ENCODE data around the gene COL9A1. TPM values are rescaled to one million over a fixed set of nuclear protein-coding genes. Genes with fewer than 3 reads are reported as not detected.

Gene COL9A1
- total and polyA plus RNA-seq, 2 of the 8 experiments (the other 6 are each of a cell fraction or from before 2014, with no cell fraction given), result 7.9 to 18.1 TPM

DNA sequence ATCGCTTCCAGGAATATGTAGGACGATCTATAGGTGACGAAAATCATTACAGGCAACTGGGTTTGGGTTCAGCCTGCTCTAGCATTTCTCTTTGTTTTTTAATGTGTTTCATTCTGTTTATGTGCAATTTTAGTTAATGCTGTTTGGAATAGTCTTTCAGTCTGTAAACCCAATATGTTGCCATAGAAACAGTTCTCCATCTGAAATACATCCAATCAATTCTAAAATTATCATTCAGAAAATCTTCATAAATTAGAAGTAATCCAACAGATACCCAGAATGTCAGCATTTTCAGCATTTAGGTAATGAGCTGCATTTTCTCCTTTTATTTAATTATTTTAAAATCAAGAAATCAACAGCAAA is 34.8 kb upstream of the COL9A1 start:
- H2BK120ac ChIP-seq (replicated peaks; ENCODE audit: low read depth, low read length), result no peak overlapping the region
- H2BK20ac ChIP-seq (ENCODE audit: low read length), result no peak overlapping the region
- TF ChIP-seq RXRA (IDR thresholded peaks at IDR 0.05; ENCODE audit: insufficient read depth, low read depth, low read length) (no peak), SAP30 (IDR thresholded peaks at IDR 0.05; ENCODE audit: insufficient read depth, insufficient replicate concordance, low read length) (no peak), TEAD4 (IDR thresholded peaks at IDR 0.05; ENCODE audit: low read depth, low read length) (no peak), RFX5 (IDR thresholded peaks at IDR 0.05; ENCODE audit: borderline replicate concordance, low read depth, low read length) (no peak), KDM1A (IDR thresholded peaks at IDR 0.05; ENCODE audit: borderline replicate concordance, low read length) (no peak), SUZ12 (IDR thresholded peaks at IDR 0.05; ENCODE audit: low read length) (no peak), TCF12 (IDR thresholded peaks at IDR 0.05; ENCODE audit: low read depth, low read length) (no peak), ASH2L (IDR thresholded peaks at IDR 0.05; ENCODE audit: low read length) (no peak), JUN (IDR thresholded peaks at IDR 0.05; ENCODE audit: low read depth, low read length) (no peak), SIN3A (conservative IDR thresholded peaks at IDR 0.05 in 1 of 2, IDR thresholded peaks at IDR 0.05 in 1 of 2; ENCODE audit: low read depth in 1 of 2, low read length in 2 of 2) (no peak)
- no peak overlapping the region for H2AK5ac ChIP-seq (ENCODE audit: low read depth, low read length)
- H3K4me2 ChIP-seq (ENCODE audit: insufficient read depth in 1 of 2, low read depth in 2 of 2, low read length in 2 of 2), result no peak overlapping the region
- H3K4me1 ChIP-seq (replicated peaks in 1 of 4; ENCODE audit: control insufficient read depth in 3 of 4, insufficient read depth in 4 of 4, low read length in 3 of 4), result peaks cover 0 to 4% (median 0%) of the 10 kb centered on the region in 4 experiments; a peak in 1 of 7 replicates
- no peak overlapping the region for H3K14ac ChIP-seq (ENCODE audit: insufficient read length)
- H3K23ac ChIP-seq (ENCODE audit: insufficient read length), result no peak overlapping the region
- H3K27ac ChIP-seq (ENCODE audit: low read depth, low read length), result no peak overlapping the region
- 94% methylated on average over 3 of the region's 3 CpGs; no CpG with 5 or more reads in 1 of the 2 experiments for WGBS, 2 experiments (ENCODE audit: extremely low coverage in 1 of 2, insufficient coverage in 1 of 2, insufficient read length in 1 of 2, insufficient replicate concordance in 2 of 2, low coverage in 1 of 2, low lambda C conversion rate in 2 of 2, missing lambda C conversion rate in 1 of 2)
- H3K79me1 ChIP-seq (ENCODE audit: low read depth, low read length), result no peaks in the 10 kb centered on the region
- CTCF ChIA-PET (ENCODE audit: partially characterized antibody), result interaction anchor here (1.7 kb wide), 1 partner anchor 31 kb away, joined by 9 read pairs; no protein-coding TSS in a partner anchor
- no peak overlapping the region for H4K91ac ChIP-seq (replicated peaks; ENCODE audit: insufficient read length, low read length)
- 0 out of 4 replicates have a peak, but pooled peaks cover 0 to 5% of the 10 kb centered on the region in 2 experiments for H3K9me3 ChIP-seq (ENCODE audit: insufficient read depth in 2 of 2, low read depth in 1 of 2, low read length in 1 of 2)
- no peak overlapping the region for H2BK12ac ChIP-seq (ENCODE audit: low read depth, low read length)
- no peak for FAIRE-seq
- no peaks in the 10 kb centered on the region for H3K27me3 ChIP-seq (replicated peaks in 1 of 4; ENCODE audit: control insufficient read depth in 3 of 4, extremely low read depth in 1 of 4, insufficient read depth in 3 of 4, low read length in 3 of 4)
- H4K5ac ChIP-seq (ENCODE audit: insufficient read length, low read depth, low read length), result no peak overlapping the region
- no peak overlapping the region for H3K18ac ChIP-seq (ENCODE audit: extremely low read depth, low read length)
- H4K8ac ChIP-seq (ENCODE audit: extremely low read depth, insufficient read depth, low read length), result no peak overlapping the region
- H3K4me3 ChIP-seq (ENCODE audit: extremely low read depth in 1 of 4, insufficient read depth in 2 of 4, low read depth in 3 of 4, low read length in 4 of 4), result no peak overlapping the region
- H3K9ac ChIP-seq (replicated peaks in 1 of 4; ENCODE audit: extremely low read depth in 1 of 4, low read depth in 3 of 4, low read length in 3 of 4), result no peak overlapping the region
- H2BK15ac ChIP-seq (ENCODE audit: low read length), result no peak overlapping the region
- DNase-seq (ENCODE audit: low read depth in 1 of 2, low spot score in 2 of 2), result no peak
- H3K36me3 ChIP-seq (ENCODE audit: control insufficient read depth in 2 of 4, insufficient read depth in 4 of 4, low read length in 3 of 4), result no peaks in the 10 kb centered on the region
- H3K4ac ChIP-seq (replicated peaks; ENCODE audit: insufficient read length, low read depth, low read length), result no peak overlapping the region
- H3K79me2 ChIP-seq (ENCODE audit: control insufficient read depth in 1 of 2, insufficient read depth in 2 of 2, low read length in 2 of 2), result no peaks in the 10 kb centered on the region
- no peak overlapping the region for H2BK5ac ChIP-seq (ENCODE audit: low read depth, low read length)
- no peak overlapping the region for H2AFZ ChIP-seq (ENCODE audit: low read length)
- H4K20me1 ChIP-seq (replicated peaks in 1 of 2; ENCODE audit: control insufficient read depth in 1 of 2, insufficient read depth in 2 of 2, low read length in 2 of 2), result no peaks in the 10 kb centered on the region
- H3K23me2 ChIP-seq (ENCODE audit: low read depth, low read length), result no peaks in the 10 kb centered on the region
- POLR2A ChIA-PET (ENCODE audit: partially characterized antibody), result no interaction called here
- H3K56ac ChIP-seq (replicated peaks; ENCODE audit: insufficient read length, low read depth, low read length), result no peak overlapping the region
